ENCODE data around the gene CPNE4.

The CPNE4 gene

DNA sequence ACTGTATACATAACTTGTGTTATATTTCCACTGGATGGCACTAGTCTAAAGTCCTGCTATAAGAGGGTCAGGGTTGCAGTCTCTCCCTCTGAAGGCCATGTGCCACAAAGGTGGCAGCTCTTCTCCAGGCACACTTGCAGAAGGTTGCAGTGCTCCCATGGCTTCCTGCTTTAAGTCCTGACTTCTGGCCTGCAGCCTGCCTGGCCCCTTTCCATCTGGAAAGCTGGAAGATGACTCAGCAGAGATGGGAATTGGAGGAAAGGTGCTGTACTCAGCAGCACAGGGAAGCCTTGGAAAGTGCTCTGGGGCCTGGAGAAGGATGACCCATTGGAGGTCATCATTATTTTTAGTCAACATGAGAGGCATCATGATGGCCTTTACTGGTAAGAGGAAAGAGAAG, 491.1 kb downstream of the CPNE4 start:
- TF ChIP-seq, protein P1, sequence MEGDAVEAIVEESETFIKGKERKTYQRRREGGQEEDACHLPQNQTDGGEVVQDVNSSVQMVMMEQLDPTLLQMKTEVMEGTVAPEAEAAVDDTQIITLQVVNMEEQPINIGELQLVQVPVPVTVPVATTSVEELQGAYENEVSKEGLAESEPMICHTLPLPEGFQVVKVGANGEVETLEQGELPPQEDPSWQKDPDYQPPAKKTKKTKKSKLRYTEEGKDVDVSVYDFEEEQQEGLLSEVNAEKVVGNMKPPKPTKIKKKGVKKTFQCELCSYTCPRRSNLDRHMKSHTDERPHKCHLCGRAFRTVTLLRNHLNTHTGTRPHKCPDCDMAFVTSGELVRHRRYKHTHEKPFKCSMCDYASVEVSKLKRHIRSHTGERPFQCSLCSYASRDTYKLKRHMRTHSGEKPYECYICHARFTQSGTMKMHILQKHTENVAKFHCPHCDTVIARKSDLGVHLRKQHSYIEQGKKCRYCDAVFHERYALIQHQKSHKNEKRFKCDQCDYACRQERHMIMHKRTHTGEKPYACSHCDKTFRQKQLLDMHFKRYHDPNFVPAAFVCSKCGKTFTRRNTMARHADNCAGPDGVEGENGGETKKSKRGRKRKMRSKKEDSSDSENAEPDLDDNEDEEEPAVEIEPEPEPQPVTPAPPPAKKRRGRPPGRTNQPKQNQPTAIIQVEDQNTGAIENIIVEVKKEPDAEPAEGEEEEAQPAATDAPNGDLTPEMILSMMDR (IDR thresholded peaks at IDR 0.05; ENCODE audit: borderline replicate concordance, control extremely low read depth, extremely low read depth, insufficient read depth, missing control alignments) = no peak

DNA sequence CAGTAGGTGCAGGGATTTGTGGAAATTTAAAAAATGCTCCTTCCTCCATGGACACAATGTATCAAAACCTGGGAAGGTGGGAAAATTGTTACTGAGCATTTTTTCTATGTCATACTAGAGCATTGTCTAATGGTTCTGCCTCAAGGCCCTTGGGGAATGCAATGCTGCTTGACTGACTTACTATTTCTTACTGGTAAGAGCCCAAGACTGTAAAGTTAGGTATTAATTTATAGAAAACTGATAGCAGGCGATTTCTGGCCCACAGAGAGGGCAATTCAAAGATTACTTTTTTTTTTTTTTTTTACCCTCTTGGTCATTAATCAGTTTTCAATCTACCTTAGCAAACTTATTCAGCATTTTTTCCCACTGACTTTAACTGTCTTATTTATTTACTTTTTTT, 493.5 kb downstream of the CPNE4 start:
- TF ChIP-seq, protein P1 (IDR thresholded peaks at IDR 0.05; ENCODE audit: borderline replicate concordance, control extremely low read depth, extremely low read depth, insufficient read depth, missing control alignments) = no peak
- in situ Hi-C loops (cut with MboI; ENCODE audit: low sequenced_read_pairs, unreplicated experiment) = loop anchor here (10.0 kb wide), 1 partner anchor 494 kb away; the partner anchor contains the start of gene CPNE4
- no peak for DNase-seq (ENCODE audit: low spot score)

More for the DNA sequence above, 491.1 kb downstream of the CPNE4 start:
- DNase-seq (ENCODE audit: low spot score) = no peak
- in situ Hi-C loops (cut with MboI; ENCODE audit: low sequenced_read_pairs, unreplicated experiment) = loop anchor here (10.0 kb wide), 1 partner anchor 491 kb away; the partner anchor contains the start of gene CPNE4

DNA sequence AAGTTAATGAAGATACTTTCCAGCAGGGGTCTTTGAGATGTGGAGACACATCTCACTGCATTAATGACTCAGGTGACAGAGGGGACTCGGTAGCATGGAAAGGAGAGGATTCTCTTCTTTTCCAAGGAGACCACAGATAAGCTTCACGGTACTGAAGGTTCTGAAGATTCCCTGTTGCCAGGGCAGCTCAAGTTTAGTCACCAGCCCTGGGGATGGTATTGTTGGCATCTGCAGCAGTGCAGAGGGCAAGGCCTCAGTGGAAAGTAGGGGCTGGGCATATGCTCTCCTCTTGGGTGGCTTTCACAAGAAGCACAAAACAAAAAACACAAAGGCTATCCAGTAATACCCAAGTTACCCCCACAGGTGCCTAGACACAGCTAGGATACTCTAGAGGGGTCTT, 494.0 kb downstream of the CPNE4 start:
- in situ Hi-C loops (cut with MboI; ENCODE audit: low sequenced_read_pairs, unreplicated experiment) = loop anchor here (10.0 kb wide), 1 partner anchor 494 kb away; the partner anchor contains the start of gene CPNE4
- TF ChIP-seq, protein P1 (IDR thresholded peaks at IDR 0.05; ENCODE audit: borderline replicate concordance, control extremely low read depth, extremely low read depth, insufficient read depth, missing control alignments) = no peak
- no peak for DNase-seq (ENCODE audit: low spot score)

DNA sequence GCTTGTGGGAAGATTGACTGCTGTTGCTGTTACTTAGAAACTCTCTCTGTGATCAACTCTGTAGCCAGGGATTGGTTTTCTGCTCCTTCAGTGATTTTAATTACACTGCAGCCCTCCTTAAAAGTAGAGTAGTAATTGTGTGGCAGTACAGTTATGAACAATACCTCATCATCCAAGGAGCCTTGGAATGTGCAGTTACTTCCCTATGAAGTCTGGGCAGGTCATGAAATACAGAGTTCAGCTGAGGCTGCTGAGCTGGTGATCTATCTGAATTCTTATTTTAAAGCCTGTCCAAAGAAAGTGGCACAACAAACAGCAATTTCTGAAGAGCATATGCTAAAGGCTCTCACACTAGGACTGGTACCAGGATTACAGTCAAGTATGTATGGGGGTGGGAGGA, 494.7 kb downstream of the CPNE4 start:
- TF ChIP-seq, protein P1 (IDR thresholded peaks at IDR 0.05; ENCODE audit: borderline replicate concordance, control extremely low read depth, extremely low read depth, insufficient read depth, missing control alignments) = no peak
- no peak for DNase-seq (ENCODE audit: low spot score)
- in situ Hi-C loops (cut with MboI; ENCODE audit: low sequenced_read_pairs, unreplicated experiment) = loop anchor here (10.0 kb wide), 1 partner anchor 495 kb away; the partner anchor contains the start of gene CPNE4

DNA sequence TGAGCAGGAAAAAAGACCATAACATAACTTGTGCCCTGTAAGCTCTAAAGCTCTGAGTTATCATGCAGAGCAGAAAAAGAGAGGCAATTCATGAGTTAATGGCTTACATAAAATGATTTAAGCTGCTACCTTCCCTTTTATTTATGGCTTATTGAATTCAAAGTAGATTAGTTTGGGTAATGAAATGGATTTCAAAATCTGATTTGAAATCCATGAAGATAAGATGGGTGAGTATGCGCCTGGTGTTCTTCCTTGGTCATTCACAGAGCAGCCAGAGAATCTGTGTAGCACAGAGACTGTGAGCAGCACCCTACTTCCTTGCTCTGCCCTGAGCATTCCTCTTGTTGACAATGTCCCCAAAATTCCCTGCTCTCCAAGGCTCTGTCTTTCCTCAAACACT, 495.8 kb downstream of the CPNE4 start:
- in situ Hi-C loops (cut with MboI; ENCODE audit: low sequenced_read_pairs, unreplicated experiment) = no loop called here
- TF ChIP-seq, protein P1 (IDR thresholded peaks at IDR 0.05; ENCODE audit: borderline replicate concordance, control extremely low read depth, extremely low read depth, insufficient read depth, missing control alignments) = no peak
- no peak for DNase-seq (ENCODE audit: low spot score)

DNA sequence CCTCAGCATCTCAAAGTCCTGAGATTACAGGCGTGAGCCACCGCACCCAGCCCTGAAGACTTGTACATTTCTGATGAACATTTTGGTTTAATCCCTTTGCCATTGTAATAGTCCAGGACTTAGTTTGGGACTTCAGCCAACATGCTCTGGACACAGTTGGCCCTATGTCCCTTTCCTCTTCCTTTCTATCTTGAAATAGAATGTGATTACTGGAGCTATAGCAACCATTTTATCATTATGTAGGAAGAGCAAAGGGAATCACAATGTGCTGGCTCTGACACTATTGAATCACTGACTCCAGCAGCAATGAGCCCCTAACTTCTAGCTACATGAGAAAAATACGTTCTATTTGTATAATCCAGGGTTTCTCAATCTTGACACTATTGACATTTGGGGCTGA, 497.3 kb downstream of the CPNE4 start:
- in situ Hi-C loops (cut with MboI; ENCODE audit: low sequenced_read_pairs, unreplicated experiment) = no loop called here
- no peak for DNase-seq (ENCODE audit: low spot score)
- TF ChIP-seq, protein P1 (IDR thresholded peaks at IDR 0.05; ENCODE audit: borderline replicate concordance, control extremely low read depth, extremely low read depth, insufficient read depth, missing control alignments) = no peak

Data from GM13976 (cell line).